SK-N-SH (cell line): Measurements from ENCODE around the gene PEX7. TPM values are rescaled to one million over a fixed set of nuclear protein-coding genes. Genes with fewer than 3 reads are reported as not detected.

Experiments used
- CTCF ChIA-PET: fragments of 300-600, 350-600 bp; formaldehyde crosslinking; extraction: SDS; loops from one replicate; lab custom pipeline; 2021; lab: Yijun Ruan, JAX
- POLR2A ChIA-PET: fragments of 350-600 bp; sonication (Branson Sonifier 250); formaldehyde crosslinking; extraction: SDS; loops from one replicate; lab custom pipeline; 2020; ENCODE audit warnings: antibody characterized with exemption, inconsistent platforms; lab: Yijun Ruan, JAX
- DNase-seq: peaks from one replicate; pipeline ENCODE4 v3.0.0; 2012
- H2AFZ ChIP-seq: fragments of 200-600 bp; sonication (generic); 2 replicates; pipeline ENCODE4 v1.8.1; 2016; ENCODE audit warnings: antibody characterized with exemption, mild to moderate bottlenecking, low read depth
- H3F3A ChIP-seq: fragments of 200-600 bp; sonication (generic); replicated peaks from 2 replicates; pipeline ENCODE3; 2016; ENCODE audit warnings: antibody characterized with exemption, mild to moderate bottlenecking; ENCODE audit not compliant: insufficient read depth
- H3K27ac ChIP-seq, 2 experiments: fragments of 200-500 bp in 1 of 2; fragments of 200-600 bp in 1 of 2; sonication (Bioruptor generic) in 1 of 2; sonication (generic), shearing (Covaris generic) in 1 of 2; 2 replicates each; pipeline versions ENCODE4 v1.5.1 to v1.6.1; 2014 to 2016; ENCODE audit warnings: low read depth in 2 of 2, inconsistent platforms in 1 of 2, low read length in 1 of 2, mild to moderate bottlenecking in 1 of 2, mixed read lengths in 1 of 2
- H3K27me3 ChIP-seq: fragments of 200-600 bp; sonication (generic), shearing (Covaris generic); 2 replicates; pipeline ENCODE4 v1.6.1; 2016; ENCODE audit warnings: mixed run types; ENCODE audit not compliant: insufficient read depth
- H3K36me3 ChIP-seq, 2 experiments: fragments of 200-500 bp in 1 of 2; fragments of 200-600 bp in 1 of 2; sonication (Bioruptor generic) in 1 of 2; sonication (generic) in 1 of 2; replicated peaks in 1 of 2; 2 replicates each; pipeline versions ENCODE3 to v1.5.1; 2014 to 2016; ENCODE audit warnings: low read length in 1 of 2, mild to moderate bottlenecking in 1 of 2; ENCODE audit not compliant: insufficient read depth in 2 of 2, control insufficient read depth in 1 of 2
- H3K4me1 ChIP-seq, 2 experiments: fragments of 200-500 bp in 1 of 2; fragments of 200-600 bp in 1 of 2; sonication (Bioruptor generic) in 1 of 2; sonication (generic), shearing (Covaris generic) in 1 of 2; 2 replicates each; pipeline versions ENCODE4 v1.5.1 to v1.6.1; 2014 to 2016; ENCODE audit warnings: low read depth in 1 of 2, low read length in 1 of 2, mixed run types in 1 of 2; ENCODE audit not compliant: insufficient read depth in 2 of 2, control insufficient read depth in 1 of 2
- H3K4me2 ChIP-seq: fragments of 200-600 bp; sonication (generic), shearing (Covaris generic); 2 replicates; pipeline ENCODE4 v1.6.1; 2017; ENCODE audit warnings: mixed run types
- H3K4me3 ChIP-seq, 2 experiments: fragments of 200-500 bp in 1 of 2; fragments of 200-600 bp in 1 of 2; sonication (Bioruptor generic) in 1 of 2; sonication (generic), shearing (Covaris generic) in 1 of 2; 2 replicates each; pipeline versions ENCODE4 v1.5.1 to v1.8.1; 2014 to 2016; ENCODE audit warnings: low read depth in 2 of 2, inconsistent platforms in 1 of 2, low read length in 1 of 2, mild to moderate bottlenecking in 1 of 2, mixed read lengths in 1 of 2, moderate library complexity in 1 of 2
- H3K79me2 ChIP-seq: fragments of 200-600 bp; sonication (generic); 2 replicates; pipeline ENCODE4 v1.8.1; 2017; ENCODE audit warnings: mild to moderate bottlenecking; ENCODE audit not compliant: insufficient read depth
- H3K9ac ChIP-seq: fragments of 200-600 bp; sonication (generic); 2 replicates; pipeline ENCODE4 v1.6.1; 2017; ENCODE audit warnings: mixed run types
- H3K9me2 ChIP-seq: fragments of 200-600 bp; sonication (generic); 2 replicates; pipeline ENCODE4 v1.6.1; 2017; ENCODE audit warnings: mixed run types
- H3K9me3 ChIP-seq: fragments of 200-600 bp; sonication (generic); 2 replicates; pipeline ENCODE4 v1.6.1; 2017; ENCODE audit warnings: mixed run types, mild to moderate bottlenecking, moderate library complexity
- H4K20me1 ChIP-seq: fragments of 200-600 bp; sonication (generic); 2 replicates; pipeline ENCODE4 v1.6.1; 2017; ENCODE audit warnings: mild to moderate bottlenecking, mixed run types; ENCODE audit not compliant: insufficient read depth
- FOXJ3 ChIP-seq: sonication (generic); formaldehyde crosslinking; IDR thresholded peaks from 2 replicates; pipeline ENCODE4 v1.5.1; 2020; ENCODE audit warnings: mild to moderate bottlenecking, missing genetic modification reagents
- JUND ChIP-seq: IDR thresholded peaks from 2 replicates; pipeline ENCODE4 v1.4.0; 2012
- MEF2A ChIP-seq: IDR thresholded peaks from 2 replicates; pipeline ENCODE4 v1.4.0; 2012; ENCODE audit warnings: low read depth, borderline replicate concordance
- MXI1 ChIP-seq: IDR thresholded peaks from 2 replicates; pipeline ENCODE4 v1.6.1; 2012; ENCODE audit warnings: mild to moderate bottlenecking, low read depth, low read length, improper control_type of control experiment
- REST ChIP-seq: IDR thresholded peaks from 2 replicates; pipeline ENCODE4 v1.6.1; 2012; ENCODE audit warnings: mild to moderate bottlenecking, low read depth, low read length, moderate library complexity
- RFX5 ChIP-seq: IDR thresholded peaks from 2 replicates; pipeline ENCODE4 v1.6.1; 2012; ENCODE audit warnings: mild to moderate bottlenecking, improper control_type of control experiment, low read length
- TEAD4 ChIP-seq: IDR thresholded peaks from 2 replicates; pipeline ENCODE4 v1.4.0; 2012; ENCODE audit warnings: mild to moderate bottlenecking, borderline replicate concordance; ENCODE audit not compliant: insufficient read depth
- USF1 ChIP-seq: IDR thresholded peaks from 2 replicates; pipeline ENCODE4 v1.4.0; 2012; ENCODE audit warnings: low read depth, borderline replicate concordance
- YY1 ChIP-seq: IDR thresholded peaks from 2 replicates; pipeline ENCODE4 v1.4.0; 2012; ENCODE audit warnings: low read depth, mild to moderate bottlenecking
- WGBS: methylation state at CpG from one replicate; pipeline ENCODE4 v1.1.6; 2017; ENCODE audit warnings: low lambda C conversion rate; 5-methylcytosine and 5-hydroxymethylcytosine counted together
- polyA plus RNA-seq, 3 experiments: library from polyadenylated mRNA; depleted of rRNA; stranded (reverse); fragments of >200 nt; gene quantifications; 2 replicates each; pipeline ENCODE4 v1.2.3, GENCODE V29; 2012

The PEX7 gene
- polyA plus RNA-seq, 1 of the 3 experiments (the other 2 are of a cell fraction) = 10.8 TPM

GRCh38 chr6:136795386-136795785, 27.0 kb upstream of the PEX7 start:
- no peak overlapping the region for H3K27ac ChIP-seq
- H3F3A ChIP-seq = peaks cover 2% of the 10 kb centered on the region
- no peak overlapping the region for H3K4me2 ChIP-seq
- POLR2A ChIA-PET = no interaction called here
- H3K9me2 ChIP-seq = no peaks in the 10 kb centered on the region
- DNase-seq = no peak
- no peak overlapping the region for H2AFZ ChIP-seq
- H3K27me3 ChIP-seq = no peaks in the 10 kb centered on the region
- H3K4me3 ChIP-seq = no peak overlapping the region
- no peaks in the 10 kb centered on the region for H3K36me3 ChIP-seq
- WGBS = 88% methylated on average over 2 of the region's 2 CpGs
- peaks cover 16% of the 10 kb centered on the region for H3K79me2 ChIP-seq
- CTCF ChIA-PET = interaction anchor here (0.8 to 11.4 kb wide), 5 partner anchors 126 to 245 kb away, joined by 3 to 214 read pairs (median 4); no protein-coding TSS in a partner anchor
- peaks cover 0 to 6% of the 10 kb centered on the region in 2 experiments; a peak in 2 of 4 replicates for H3K4me1 ChIP-seq
- no peak overlapping the region for H3K9ac ChIP-seq
- TF ChIP-seq USF1 = no peak
- no peak for TF ChIP-seq RFX5
- TF ChIP-seq MXI1 = no peak
- no peak for TF ChIP-seq REST
- no peak for TF ChIP-seq TEAD4
- TF ChIP-seq JUND = no peak
- no peak for TF ChIP-seq FOXJ3 (CRISPR knock-in tag)
- no peak for TF ChIP-seq YY1
- TF ChIP-seq, all 33 proteins: peak for 0
- Histone ChIP-seq H3K9me3 (no peaks in the 10 kb centered on the region), H4K20me1 (no peaks in the 10 kb centered on the region)

GRCh38 chr6:136795996-136796395, 26.4 kb upstream of the PEX7 start:
- no peaks in the 10 kb centered on the region for H3F3A ChIP-seq
- H3K9me3 ChIP-seq = no peaks in the 10 kb centered on the region
- ChIA-PET CTCF (interaction anchor here (1.6 to 11.4 kb wide), 2 partner anchors 152 to 245 kb away, joined by 4 to 214 read pairs; no protein-coding TSS in a partner anchor), POLR2A (no interaction called here)
- H3K27ac ChIP-seq = no peak overlapping the region
- H3K36me3 ChIP-seq = no peaks in the 10 kb centered on the region
- no peak overlapping the region for H3K9ac ChIP-seq
- DNase-seq = no peak
- TF ChIP-seq MEF2A = no peak
- H3K4me2 ChIP-seq = no peak overlapping the region
- peaks cover 0 to 6% of the 10 kb centered on the region in 2 experiments; a peak in 2 of 4 replicates for H3K4me1 ChIP-seq
- no peak overlapping the region for H3K4me3 ChIP-seq
- H3K27me3 ChIP-seq = no peaks in the 10 kb centered on the region
- WGBS = 93% methylated on average over 5 of the region's 5 CpGs
- no peak overlapping the region for H2AFZ ChIP-seq
- no peaks in the 10 kb centered on the region for H3K9me2 ChIP-seq
- peaks cover 9% of the 10 kb centered on the region; the same call in 1 of the 2 replicates for H3K79me2 ChIP-seq
- H4K20me1 ChIP-seq = no peaks in the 10 kb centered on the region
